Vagina (tissue), 2 donors: ENCODE data around the gene SPINT2.

Experiments
- CTCF ChIP-seq, 3 experiments: fragments of 450-650 bp in 2 of 3; fragments of 200-600 bp in 1 of 3; sonication (generic) in 1 of 3; IDR thresholded peaks; one replicate each; pipeline ENCODE4 v1.5.1; 2017 to 2019; ENCODE audit warnings: antibody characterized with exemption in 3 of 3, mild to moderate bottlenecking in 2 of 3, moderate library complexity in 2 of 3
- POLR2A ChIP-seq, 2 donors: fragments of 450-650 bp; IDR thresholded peaks; one replicate each; pipeline ENCODE4 v1.6.1; 2017; ENCODE audit warnings: antibody characterized with exemption in 2 of 2, mild to moderate bottlenecking in 2 of 2, moderate library complexity in 2 of 2

GRCh38 chr19:38268539-38268938 lies 4.2 kb downstream of the SPINT2 start:
- TF ChIP-seq CTCF (IDR thresholded peaks at IDR 0.05): no peak
- no peak for TF ChIP-seq POLR2A (IDR thresholded peaks at IDR 0.05)
